HepG2 (cell line): Measurements from ENCODE around the gene SLIT1. TPM values are rescaled to one million over a fixed set of nuclear protein-coding genes. Genes with fewer than 3 reads are reported as not detected.

Experiments
- BRCA1 ChIP-seq: sonication (generic); formaldehyde crosslinking; IDR thresholded peaks from 2 replicates; pipeline ENCODE4 v1.4.0; 2020; ENCODE audit warnings: missing genetic modification reagents
- GATAD2A ChIP-seq: IDR thresholded peaks from 2 replicates; pipeline ENCODE4 v1.6.1; 2016
- HIVEP1 ChIP-seq: sonication (generic); formaldehyde crosslinking; IDR thresholded peaks from 2 replicates; pipeline ENCODE4 v1.4.0; 2020; ENCODE audit warnings: mild to moderate bottlenecking, missing genetic modification reagents
- HMG20A ChIP-seq: IDR thresholded peaks from 2 replicates; pipeline ENCODE4 v1.6.1; 2016; ENCODE audit warnings: borderline replicate concordance
- JARID2 ChIP-seq: sonication (generic); formaldehyde crosslinking; IDR thresholded peaks from 2 replicates; pipeline ENCODE4 v1.8.1; 2023; ENCODE audit warnings: missing genetic modification reagents, inconsistent platforms; ENCODE audit not compliant: insufficient replicate concordance
- NCOA2 ChIP-seq: sonication (generic); formaldehyde crosslinking; IDR thresholded peaks from 2 replicates; pipeline ENCODE4 v1.8.0; 2022; ENCODE audit warnings: inconsistent platforms
- PATZ1 ChIP-seq: sonication (generic); formaldehyde crosslinking; IDR thresholded peaks from 2 replicates; pipeline ENCODE4 v1.4.0; 2020; ENCODE audit warnings: missing genetic modification reagents
- RCOR2 ChIP-seq: IDR thresholded peaks from 2 replicates; pipeline ENCODE4 v1.6.1; 2016; ENCODE audit warnings: missing biosample characterization, missing genetic modification reagents
- TARDBP ChIP-seq: sonication (generic); formaldehyde crosslinking; IDR thresholded peaks from 2 replicates; pipeline ENCODE4 v1.8.0; 2022; ENCODE audit warnings: mild to moderate bottlenecking, missing genetic modification reagents
- YY1 ChIP-seq: IDR thresholded peaks from 2 replicates; pipeline ENCODE4 v1.6.1; 2011; ENCODE audit warnings: low read length, low read depth, moderate library complexity, mild to moderate bottlenecking; ENCODE audit not compliant: insufficient read depth, insufficient replicate concordance
- ZNF18 ChIP-seq: sonication (generic); formaldehyde crosslinking; IDR thresholded peaks from 2 replicates; pipeline ENCODE4 v1.8.0; 2022; ENCODE audit warnings: mild to moderate bottlenecking, missing genetic modification reagents; ENCODE audit not compliant: insufficient replicate concordance
- ZNF205 ChIP-seq: IDR thresholded peaks from 2 replicates; pipeline ENCODE4 v1.6.1; 2018; ENCODE audit warnings: missing biosample characterization, missing genetic modification reagents
- ZNF382 ChIP-seq: sonication (generic); formaldehyde crosslinking; IDR thresholded peaks from 2 replicates; pipeline ENCODE4 v1.5.0; 2020; ENCODE audit warnings: missing genetic modification reagents, mild to moderate bottlenecking, borderline replicate concordance
- ZNF430 ChIP-seq: sonication (generic); formaldehyde crosslinking; IDR thresholded peaks from 2 replicates; pipeline ENCODE4 v1.9.0; 2021; ENCODE audit warnings: mild to moderate bottlenecking, missing genetic modification reagents
- ZNF569 ChIP-seq: sonication (generic); formaldehyde crosslinking; IDR thresholded peaks from 2 replicates; pipeline ENCODE4 v1.5.0; 2020; ENCODE audit warnings: mild to moderate bottlenecking, missing genetic modification reagents, moderate library complexity, borderline replicate concordance
- ZSCAN21 ChIP-seq: sonication (generic); formaldehyde crosslinking; IDR thresholded peaks from 2 replicates; pipeline ENCODE4 v1.8.0; 2022; ENCODE audit warnings: mild to moderate bottlenecking, missing genetic modification reagents, moderate library complexity, borderline replicate concordance
- polyA plus RNA-seq, 8 experiments: library from polyadenylated mRNA; depleted of rRNA in 3 of 8; stranded (reverse) in 7 of 8; unstranded in 1 of 8; fragments of >200 nt; fragmentation: Illumina TruSeq in 4 of 8; extraction: Trizol in 4 of 8; gene quantifications; 2 replicates each; pipeline versions ENCODE4 v1.2.1 to v1.2.3, GENCODE V29; 2011 to 2016; ENCODE audit warnings: low read depth in 4 of 8, missing spikeins in 1 of 8, mixed read lengths in 1 of 8; ENCODE audit not compliant: insufficient read depth in 1 of 8
- total RNA-seq, 5 experiments: library from RNA; depleted of rRNA; stranded (reverse); fragments of >200 nt; fragmentation: Illumina TruSeq; extraction: Trizol; gene quantifications; 2 replicates each; pipeline ENCODE4 v1.2.3, GENCODE V29; 2016; ENCODE audit warnings: low read depth in 1 of 5
- TF ChIP-seq, protein P1 (sequence below): IDR thresholded peaks from 2 replicates; pipeline ENCODE4 v1.6.1; 2018; ENCODE audit warnings: missing genetic modification reagents
- TF ChIP-seq, protein P2 (sequence below): sonication (generic); formaldehyde crosslinking; IDR thresholded peaks from 2 replicates; pipeline ENCODE4 v1.5.1; 2020; ENCODE audit warnings: missing genetic modification reagents, mild to moderate bottlenecking, borderline replicate concordance
- TF ChIP-seq, protein P3 (sequence below): sonication (generic); formaldehyde crosslinking; IDR thresholded peaks from 2 replicates; pipeline ENCODE4 v1.4.0; 2020; ENCODE audit warnings: missing genetic modification reagents, mild to moderate bottlenecking, borderline replicate concordance
- TF ChIP-seq, protein P4 (sequence below): sonication (generic); formaldehyde crosslinking; IDR thresholded peaks from 2 replicates; pipeline ENCODE4 v1.4.0; 2020; ENCODE audit warnings: mild to moderate bottlenecking, missing genetic modification reagents
- TF ChIP-seq, protein P5 (sequence below): IDR thresholded peaks from 2 replicates; pipeline ENCODE4 v1.6.1; 2016; ENCODE audit warnings: missing compliant biosample characterization, missing genetic modification reagents, borderline replicate concordance

The SLIT1 gene
- total and polyA plus RNA-seq, 2 of the 13 experiments (the other 11 are each of a cell fraction or from before 2014, with no cell fraction given), result 0.09 to 0.33 TPM

GRCh38 chr10:97081621-97082235 lies 104.0 kb downstream of the SLIT1 start (continued):
- TF ChIP-seq NCOA2 (CRISPR knock-in tag), result peak; percentile 79
- TF ChIP-seq, protein P1, sequence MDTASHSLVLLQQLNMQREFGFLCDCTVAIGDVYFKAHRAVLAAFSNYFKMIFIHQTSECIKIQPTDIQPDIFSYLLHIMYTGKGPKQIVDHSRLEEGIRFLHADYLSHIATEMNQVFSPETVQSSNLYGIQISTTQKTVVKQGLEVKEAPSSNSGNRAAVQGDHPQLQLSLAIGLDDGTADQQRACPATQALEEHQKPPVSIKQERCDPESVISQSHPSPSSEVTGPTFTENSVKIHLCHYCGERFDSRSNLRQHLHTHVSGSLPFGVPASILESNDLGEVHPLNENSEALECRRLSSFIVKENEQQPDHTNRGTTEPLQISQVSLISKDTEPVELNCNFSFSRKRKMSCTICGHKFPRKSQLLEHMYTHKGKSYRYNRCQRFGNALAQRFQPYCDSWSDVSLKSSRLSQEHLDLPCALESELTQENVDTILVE (CRISPR knock-in tag), result peak; percentile 97
- TF ChIP-seq, protein P2, sequence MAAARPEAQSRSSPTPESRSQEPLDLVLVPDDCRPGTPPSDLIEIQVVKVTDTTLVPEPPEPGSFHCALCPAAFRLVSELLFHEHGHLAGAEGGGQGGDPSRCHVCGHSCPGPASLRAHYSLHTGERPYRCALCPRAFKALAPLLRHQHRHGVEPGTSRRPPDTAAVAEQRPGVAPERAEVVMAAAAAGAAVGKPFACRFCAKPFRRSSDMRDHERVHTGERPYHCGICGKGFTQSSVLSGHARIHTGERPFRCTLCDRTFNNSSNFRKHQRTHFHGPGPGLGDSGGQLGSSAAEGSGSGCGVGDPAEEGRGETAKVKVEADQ, result peak; percentile 65; the same call in 1 of the 2 replicates
- TF ChIP-seq PATZ1 (CRISPR knock-in tag), result peak; percentile 69
- peak; percentile 99 for TF ChIP-seq BRCA1 (CRISPR knock-in tag)
- no peak for TF ChIP-seq ZNF569 (CRISPR knock-in tag)
- TF ChIP-seq, protein P3, sequence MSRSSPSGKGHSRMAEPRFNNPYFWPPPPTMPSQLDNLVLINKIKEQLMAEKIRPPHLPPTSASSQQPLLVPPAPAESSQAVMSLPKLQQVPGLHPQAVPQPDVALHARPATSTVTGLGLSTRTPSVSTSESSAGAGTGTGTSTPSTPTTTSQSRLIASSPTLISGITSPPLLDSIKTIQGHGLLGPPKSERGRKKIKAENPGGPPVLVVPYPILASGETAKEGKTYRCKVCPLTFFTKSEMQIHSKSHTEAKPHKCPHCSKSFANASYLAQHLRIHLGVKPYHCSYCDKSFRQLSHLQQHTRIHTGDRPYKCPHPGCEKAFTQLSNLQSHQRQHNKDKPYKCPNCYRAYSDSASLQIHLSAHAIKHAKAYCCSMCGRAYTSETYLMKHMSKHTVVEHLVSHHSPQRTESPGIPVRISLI, result no peak
- TF ChIP-seq ZNF430 (CRISPR knock-in tag), result peak; percentile 86
- peak; percentile 65 for TF ChIP-seq ZNF18 (CRISPR knock-in tag)
- no peak for TF ChIP-seq ZNF382
- TF ChIP-seq HMG20A (CRISPR knock-in tag), result peak; percentile 53; the same call in 1 of the 2 replicates
- peak; percentile 85 for TF ChIP-seq JARID2 (CRISPR knock-in tag)
- TF ChIP-seq YY1, result peak; percentile 28
- TF ChIP-seq HIVEP1 (CRISPR knock-in tag), result no peak
- TF ChIP-seq ZNF205 (CRISPR knock-in tag), result peak; percentile 92
- no peak for TF ChIP-seq TARDBP (CRISPR knock-in tag)
- TF ChIP-seq GATAD2A (CRISPR knock-in tag), result peak; percentile 76
- no peak for TF ChIP-seq RCOR2 (CRISPR knock-in tag)
- TF ChIP-seq, protein P4, sequence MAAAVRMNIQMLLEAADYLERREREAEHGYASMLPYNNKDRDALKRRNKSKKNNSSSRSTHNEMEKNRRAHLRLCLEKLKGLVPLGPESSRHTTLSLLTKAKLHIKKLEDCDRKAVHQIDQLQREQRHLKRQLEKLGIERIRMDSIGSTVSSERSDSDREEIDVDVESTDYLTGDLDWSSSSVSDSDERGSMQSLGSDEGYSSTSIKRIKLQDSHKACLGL (CRISPR knock-in tag), result peak; percentile 72; the same call in 1 of the 2 replicates
- TF ChIP-seq ZSCAN21 (CRISPR knock-in tag), result peak; percentile 98
- TF ChIP-seq, protein P5, sequence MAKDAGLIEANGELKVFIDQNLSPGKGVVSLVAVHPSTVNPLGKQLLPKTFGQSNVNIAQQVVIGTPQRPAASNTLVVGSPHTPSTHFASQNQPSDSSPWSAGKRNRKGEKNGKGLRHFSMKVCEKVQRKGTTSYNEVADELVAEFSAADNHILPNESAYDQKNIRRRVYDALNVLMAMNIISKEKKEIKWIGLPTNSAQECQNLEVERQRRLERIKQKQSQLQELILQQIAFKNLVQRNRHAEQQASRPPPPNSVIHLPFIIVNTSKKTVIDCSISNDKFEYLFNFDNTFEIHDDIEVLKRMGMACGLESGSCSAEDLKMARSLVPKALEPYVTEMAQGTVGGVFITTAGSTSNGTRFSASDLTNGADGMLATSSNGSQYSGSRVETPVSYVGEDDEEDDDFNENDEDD (CRISPR knock-in tag), result peak; percentile 49; the same call in 1 of the 2 replicates
